Anterior cingulate cortex (tissue), 58 donors: ENCODE results near the gene PRIMA1.
"Not testable (repeated sequence)": the region's sequence is repeated elsewhere in the genome, so short reads cannot be mapped to it uniquely, and the experiment has no call there.

Experiments
- DNase-seq, 58 donors: peaks; one replicate each; lab custom pipeline; 2025; lab: John Stamatoyannopoulos, UW

PRIMA1 gene, protein sequence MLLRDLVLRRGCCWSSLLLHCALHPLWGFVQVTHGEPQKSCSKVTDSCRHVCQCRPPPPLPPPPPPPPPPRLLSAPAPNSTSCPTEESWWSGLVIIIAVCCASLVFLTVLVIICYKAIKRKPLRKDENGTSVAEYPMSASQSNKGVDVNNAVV

DNA sequence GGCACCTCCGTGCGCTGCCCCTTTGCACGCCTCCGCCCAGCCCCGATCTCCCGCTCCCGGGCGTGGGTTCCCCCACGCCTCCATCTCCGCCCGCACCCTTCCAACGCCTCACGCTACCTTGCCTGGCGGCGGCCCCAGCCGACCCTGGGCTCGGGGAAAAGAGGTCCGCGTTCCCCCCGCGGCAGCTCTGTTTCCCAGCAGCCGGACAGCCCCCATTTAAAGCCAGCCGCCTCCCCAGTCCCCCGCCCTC is at the start of gene PRIMA1:
Gene PRIMA1, minus strand, starts transcription at position 193 of the 250 bp plus-strand sequence. CDS start 767 bp downstream, outside the sequence.
- peak in 1 of 58 donors; percentile 45 for DNase-seq

DNA sequence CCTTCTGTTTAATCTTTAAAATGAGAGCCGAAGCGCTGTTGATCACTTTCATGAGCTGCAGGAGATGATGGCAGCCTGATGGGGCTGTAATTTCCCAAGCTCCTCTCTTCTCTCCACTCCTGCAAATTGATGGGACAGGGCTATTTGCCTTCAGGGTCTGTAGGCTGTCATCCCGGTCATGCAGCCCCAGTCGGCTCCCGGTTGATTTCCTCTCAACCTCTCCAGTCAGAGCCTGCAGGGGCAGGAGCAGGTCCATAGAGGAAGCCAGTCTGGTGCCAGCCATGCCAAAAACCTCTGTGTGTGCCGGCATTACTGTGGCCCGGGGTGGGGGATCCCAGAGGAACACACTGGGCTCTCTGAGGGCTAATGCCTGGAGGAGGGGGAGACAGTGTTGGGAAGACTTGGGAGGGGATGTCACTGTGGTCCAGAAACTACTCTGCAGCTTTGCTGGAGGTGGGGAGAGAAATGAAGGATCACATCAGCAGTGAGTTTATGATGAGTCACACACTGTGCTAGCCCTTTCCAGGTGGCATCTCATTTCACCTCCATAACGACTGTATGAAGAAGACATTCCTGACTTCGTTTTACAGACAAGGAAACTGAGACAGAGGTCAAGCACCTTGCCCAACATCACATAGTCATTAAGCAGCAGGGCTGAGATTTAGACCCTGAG is 46.5 kb upstream of the PRIMA1 start:
- DNase-seq = no peak

DNA sequence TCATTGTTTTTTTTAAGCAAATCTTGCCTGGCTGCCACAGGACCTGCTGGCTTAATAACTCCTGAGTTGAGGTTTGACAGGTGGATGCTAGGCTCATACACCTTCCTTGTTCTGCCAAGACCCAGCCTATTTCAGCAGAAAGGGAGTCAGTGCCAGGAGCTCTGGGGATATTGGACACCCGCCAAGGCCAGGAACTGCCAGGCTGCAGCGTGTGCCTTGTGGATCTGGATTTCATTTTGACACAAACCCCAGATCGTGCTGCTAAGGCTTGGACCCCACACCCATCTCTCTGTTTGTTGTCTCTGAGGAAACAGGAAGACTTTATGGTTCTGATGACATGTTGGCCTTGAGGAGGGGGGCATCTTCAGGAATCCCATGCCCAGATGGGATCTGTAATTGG is 44.4 kb upstream of the PRIMA1 start:
- DNase-seq = peak in 4 of 58 donors; percentile 2 to 43 (median 6)

DNA sequence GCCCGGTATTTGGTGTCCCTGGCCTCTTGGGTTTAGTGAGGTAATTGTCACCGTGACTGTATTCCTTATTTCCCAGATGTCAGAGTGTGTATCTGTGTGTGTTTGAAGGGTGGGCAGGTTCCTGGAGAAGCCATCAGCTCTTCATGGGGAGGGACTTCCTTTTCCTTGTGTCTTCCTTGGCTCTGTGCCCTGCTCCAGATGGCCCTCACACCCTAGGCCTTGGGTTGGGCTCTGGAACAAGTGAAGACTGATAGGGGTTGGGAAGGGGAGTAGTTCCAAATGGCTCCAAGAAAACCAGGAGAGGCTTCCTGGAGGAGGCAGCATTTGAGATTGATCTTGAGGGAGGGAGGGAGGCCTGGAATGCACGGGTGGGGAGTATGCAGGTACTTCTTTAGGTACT is 43.8 kb upstream of the PRIMA1 start:
- no peak for DNase-seq

DNA sequence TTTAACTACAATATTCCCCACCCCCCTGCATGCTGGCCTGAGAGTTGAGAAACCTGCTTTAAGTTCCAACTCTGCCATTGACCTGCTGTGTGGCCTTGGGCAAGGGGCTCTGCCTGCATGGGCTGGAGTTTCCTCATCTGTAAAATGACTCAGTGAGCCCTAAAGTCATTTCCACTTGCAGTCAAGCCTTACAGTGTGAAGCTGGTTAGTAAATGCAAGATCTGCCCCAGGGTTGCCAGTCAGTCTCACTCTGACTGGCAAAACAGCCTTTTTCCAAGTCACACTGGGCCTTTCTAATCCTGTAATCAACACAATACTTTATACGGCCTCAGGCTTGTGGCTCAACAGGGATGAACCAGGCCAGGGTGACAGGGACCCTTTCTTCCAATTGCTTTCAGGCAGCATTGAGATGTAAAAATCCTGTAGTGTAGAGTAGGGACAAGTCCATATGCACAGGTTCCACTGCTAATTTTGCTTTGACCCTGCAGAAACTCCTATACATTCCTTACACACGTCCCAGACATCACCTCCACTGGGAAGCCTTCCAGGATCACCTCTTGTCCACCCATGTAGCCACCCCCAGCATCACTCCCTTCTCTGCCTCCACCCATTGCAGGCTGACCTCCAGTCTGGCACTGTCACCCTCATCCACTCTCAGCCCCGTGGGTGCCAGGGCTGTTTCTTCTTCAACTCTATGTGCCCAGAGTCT is 42.6 kb upstream of the PRIMA1 start:
- DNase-seq = no peak

DNA sequence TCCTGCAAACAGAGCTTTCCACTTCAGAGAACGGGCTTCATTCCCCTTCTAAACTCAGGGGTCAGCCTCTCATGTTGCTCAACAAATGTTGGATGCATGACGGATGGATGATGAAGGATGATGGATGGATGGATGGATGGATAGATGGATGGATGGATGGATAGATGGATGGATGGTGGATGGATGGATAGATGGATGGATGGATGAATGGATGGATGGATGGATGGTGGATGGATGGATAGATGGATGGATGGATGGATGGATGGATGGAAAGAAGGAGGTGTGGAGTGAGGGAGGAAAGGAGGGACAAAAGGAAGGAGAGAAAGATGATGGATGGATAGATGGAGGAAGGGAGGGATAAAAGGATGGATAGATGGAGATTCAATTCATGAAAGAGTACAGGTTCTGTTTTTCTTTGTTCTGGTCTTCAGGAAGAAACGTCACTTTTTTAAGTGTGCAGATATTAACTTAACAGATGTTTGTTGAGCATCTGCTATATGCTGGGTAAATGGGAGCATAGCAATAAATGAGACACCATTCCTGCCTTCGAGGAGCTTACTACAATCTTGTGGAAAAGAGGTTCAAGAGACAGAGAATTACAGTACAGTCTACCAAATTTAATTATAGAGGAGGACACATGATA is 41.7 kb upstream of the PRIMA1 start:
- no peak for DNase-seq

DNA sequence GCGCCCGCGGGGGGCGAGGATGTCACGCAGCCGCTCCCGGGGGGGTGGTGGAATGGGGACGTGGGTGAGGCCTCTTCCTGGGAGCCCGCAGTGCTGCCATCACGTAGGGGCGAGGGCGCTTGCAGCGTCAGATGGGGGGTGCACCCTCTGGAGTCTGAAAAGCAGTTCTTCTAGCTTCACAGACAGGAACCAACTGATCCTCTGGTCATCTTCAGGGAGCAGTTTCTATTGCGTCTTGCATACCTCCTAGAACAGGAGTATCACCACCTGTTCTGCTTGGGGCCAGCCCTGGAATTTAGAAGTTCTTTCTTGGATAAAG is 36.9 kb upstream of the PRIMA1 start:
- no peak for DNase-seq

DNA sequence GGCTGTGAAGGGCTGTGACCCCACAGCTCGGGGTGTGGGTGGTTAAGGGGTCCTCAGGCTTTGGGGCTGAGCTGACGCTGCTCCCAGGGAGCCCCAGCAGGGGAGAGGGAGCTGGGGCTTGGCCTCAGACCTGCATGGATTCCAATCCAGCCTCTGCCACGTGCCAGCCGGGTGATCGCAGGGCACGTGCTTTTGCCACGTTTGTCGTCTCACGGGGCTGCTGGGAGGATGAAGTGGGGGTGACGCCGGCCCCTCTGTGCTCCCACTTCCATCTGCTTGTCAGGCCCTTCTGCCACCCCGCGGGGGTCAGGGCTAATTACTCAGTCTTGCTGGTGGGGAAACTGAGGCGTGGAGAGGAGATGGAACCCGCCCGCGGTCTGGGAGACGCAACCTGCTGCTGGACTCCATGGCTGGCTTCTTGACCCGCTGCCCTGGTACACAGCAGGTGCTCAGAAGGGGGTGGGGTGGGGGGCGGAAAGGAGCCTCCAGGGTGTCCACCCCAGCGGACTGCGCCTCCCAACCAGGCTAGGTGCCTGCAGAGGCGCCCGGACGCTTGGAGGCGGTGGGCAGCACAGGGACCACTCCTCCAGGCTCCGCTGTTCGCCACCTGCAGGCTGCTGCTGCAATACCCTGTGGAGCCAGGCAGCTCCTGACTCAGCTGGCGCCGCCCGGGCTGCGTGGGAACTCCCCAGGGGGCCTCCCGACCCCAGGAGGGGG is 36.4 kb upstream of the PRIMA1 start:
- no peak for DNase-seq

DNA sequence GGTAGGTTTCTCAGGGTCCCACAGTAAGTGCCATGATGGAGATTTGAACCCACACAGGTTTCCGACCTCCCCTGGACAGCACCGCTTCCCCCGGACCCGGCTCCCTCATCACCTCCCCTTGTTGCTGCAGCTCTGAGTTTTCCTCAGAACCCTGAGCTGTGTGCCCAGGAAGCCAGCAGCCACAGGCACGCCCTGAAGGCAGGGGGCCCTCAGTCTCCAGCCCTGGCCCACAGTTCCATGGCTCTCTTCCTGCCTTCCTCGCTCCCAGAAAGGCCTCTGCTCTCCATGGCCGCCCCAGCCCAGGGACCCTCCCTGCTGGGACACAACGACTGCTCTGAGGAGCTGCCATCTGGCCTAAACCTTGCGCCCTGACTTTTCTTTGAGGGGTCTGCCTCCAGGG is 35.8 kb upstream of the PRIMA1 start:
- no peak for DNase-seq

DNA sequence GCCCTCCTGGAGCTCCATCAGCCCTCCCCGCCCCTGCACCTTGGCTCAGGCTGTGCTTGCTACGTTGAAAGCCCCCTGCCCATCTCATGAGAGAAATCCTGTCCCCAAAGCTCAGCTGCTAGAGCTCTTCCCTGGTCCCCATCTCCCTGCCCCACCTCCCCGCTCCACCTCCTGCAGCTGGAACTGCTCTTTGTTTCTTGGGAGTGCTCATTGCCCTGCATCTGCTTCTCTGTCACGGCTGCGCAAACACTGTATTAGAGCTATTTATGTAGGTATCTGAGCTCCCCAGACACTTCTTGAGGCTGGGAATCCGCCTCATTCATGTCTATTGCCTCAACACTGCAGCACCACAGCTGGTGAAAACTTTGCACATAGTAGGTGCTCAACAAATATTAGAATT is 32.8 kb upstream of the PRIMA1 start:
- no peak for DNase-seq

DNA sequence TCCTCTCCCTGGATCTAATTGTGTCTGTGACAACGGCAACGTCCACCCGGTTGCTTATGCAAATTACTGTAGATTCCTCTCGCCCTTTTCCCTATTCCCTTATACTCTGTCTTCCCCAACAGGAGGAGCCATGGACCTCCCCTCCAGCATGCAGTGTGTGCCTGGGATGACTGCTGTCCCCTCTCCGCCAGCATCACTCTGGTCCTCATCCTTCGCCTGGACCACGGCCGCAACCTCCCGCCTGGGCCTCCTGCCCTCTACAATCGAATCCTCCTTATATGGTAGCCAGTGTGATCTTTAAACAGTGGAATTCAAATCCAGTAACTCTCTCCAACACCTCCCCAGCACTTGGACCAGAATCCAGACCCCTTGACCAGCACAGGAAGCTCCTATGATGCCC is 30.6 kb upstream of the PRIMA1 start:
- DNase-seq = no peak

DNA sequence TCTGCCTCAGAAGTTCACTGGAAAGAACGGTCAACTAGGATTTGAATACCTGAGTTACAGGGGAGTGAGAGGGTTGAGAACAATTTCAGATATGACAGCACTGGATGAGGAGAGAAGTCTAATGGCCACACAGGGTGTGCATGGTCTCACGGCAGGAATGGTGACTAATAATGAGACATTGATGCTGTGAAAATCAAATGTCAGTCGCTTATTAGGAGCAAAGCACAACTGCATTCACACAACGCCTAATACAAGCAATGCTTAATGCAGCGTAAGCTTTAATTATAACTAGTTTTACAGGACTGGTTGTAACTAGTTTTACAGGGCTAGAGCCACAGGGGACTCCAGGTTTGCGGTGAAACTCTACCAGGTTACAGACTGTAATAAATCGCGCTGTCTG is 23.4 kb upstream of the PRIMA1 start:
- no peak for DNase-seq

DNA sequence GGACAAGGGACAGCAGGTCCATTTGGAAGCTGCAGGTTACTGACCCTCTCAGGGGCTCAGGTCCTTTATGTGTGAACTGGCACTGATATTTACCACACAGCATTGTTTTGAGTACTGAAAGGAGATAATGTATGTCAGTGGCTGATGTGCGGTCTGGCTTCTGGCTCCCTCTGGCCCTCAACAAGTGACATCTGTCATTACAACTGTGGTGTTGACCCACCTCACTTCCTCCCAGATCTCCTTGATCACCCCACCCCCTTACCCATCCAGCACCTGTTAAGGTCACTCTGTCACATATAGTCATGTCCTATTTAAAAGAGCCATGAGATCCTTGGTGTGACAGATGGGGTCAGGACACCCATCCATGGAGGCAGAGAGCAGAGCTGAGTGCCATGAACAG is 22.7 kb upstream of the PRIMA1 start:
- no peak for DNase-seq

DNA sequence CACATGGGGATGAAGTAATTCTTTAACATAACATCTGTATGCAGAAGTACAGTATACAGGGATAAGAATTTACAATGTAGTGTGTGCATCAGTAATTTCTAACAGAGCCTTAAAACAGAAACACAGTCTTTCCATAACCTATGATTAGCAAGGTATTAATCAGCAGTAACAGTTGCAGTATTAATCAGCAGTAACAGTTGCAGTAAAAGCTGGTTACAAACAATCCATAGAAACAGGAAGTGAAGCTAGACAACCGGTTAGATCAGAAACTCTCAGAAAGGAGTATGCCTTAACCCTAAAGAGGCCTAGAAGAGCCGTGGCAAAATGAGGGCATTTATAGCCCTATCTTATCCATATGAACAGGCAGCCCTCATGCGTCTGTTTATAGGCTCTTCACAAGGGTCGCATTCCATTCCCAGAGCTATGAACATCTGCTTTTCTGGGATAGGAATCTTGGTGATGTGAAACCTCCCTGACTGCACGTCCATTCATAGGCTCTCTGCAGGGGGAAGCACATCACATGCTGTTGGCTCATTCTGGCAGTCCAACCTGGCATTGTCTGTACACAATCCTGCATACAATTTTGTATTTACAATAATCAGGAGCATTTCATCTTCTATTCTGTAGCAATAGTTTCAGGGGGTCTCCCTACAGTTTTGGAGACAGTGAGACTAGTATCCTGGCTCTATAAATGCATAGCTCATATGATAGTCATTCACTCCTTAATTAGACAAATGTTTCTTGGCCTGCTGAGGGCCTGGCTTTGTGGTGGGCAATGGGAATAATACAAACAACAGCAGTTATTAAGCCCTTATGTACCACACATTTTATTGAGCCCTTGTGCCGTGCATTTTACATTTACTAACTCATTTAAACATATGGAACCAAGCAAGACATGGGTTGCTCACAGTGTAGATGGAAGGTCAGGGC is 21.5 kb upstream of the PRIMA1 start:
- DNase-seq = not testable (repeated sequence)

DNA sequence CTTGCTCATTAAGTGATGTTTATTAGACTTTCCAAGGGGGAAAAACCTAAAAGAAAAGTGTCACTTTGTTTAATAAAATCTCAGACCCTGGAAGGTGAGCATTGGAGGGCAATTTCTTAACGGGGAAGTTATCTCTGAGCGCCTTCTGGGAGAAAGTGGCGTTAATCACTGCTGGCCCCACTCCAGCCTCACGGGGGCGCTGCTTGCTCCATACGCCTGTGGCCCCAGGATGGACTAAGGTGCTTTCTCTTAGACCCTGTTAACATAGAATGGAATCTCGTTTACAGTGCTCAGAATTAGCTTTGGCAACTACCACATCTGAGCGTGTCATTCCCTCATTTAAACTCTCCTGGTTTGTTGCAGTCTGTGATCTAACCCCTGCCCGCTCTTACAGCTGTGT is 16.4 kb upstream of the PRIMA1 start:
- DNase-seq = no peak

DNA sequence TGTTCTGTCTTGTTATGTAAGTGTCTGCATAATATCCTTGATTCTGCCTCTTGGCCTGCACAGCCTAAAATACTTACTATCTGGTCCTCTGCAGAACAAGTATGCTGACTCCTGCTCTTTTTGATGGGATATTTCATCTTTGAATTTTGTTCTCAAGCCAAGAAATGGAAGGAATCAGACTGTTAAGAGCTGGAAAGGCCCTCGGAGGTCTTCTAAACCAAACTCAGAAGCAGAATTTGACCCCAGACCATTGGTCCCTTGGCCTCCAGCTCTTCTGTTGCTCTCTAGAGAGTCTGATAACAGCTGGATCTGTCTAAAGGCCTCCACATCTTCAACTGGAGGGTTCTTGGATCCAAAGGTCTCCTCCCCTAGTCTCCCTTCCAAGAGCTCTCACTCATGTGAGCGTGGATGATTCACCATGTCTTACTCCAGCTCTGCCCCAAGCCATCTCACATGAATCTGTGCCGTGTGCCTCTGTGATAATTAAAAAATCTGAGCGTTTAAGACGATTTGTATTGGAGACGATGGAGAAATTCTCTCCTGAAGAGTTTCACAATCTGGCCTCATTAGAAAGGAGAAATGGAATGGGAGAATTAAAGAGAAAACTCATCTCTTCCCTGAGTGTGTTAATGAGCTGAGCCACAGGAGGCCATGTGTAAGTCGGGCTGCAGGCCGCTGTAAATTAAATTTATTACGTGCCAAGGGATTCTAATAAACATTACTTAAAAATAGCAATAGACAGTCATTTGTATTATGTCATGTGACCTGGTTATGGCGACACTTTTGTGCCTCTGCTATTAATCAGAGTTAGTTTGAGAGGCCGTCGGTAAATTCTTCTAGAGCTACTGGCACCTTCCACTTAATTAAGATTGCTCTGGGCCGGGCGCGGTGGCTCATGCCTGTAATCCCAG is 15.4 kb upstream of the PRIMA1 start:
- no peak for DNase-seq

DNA sequence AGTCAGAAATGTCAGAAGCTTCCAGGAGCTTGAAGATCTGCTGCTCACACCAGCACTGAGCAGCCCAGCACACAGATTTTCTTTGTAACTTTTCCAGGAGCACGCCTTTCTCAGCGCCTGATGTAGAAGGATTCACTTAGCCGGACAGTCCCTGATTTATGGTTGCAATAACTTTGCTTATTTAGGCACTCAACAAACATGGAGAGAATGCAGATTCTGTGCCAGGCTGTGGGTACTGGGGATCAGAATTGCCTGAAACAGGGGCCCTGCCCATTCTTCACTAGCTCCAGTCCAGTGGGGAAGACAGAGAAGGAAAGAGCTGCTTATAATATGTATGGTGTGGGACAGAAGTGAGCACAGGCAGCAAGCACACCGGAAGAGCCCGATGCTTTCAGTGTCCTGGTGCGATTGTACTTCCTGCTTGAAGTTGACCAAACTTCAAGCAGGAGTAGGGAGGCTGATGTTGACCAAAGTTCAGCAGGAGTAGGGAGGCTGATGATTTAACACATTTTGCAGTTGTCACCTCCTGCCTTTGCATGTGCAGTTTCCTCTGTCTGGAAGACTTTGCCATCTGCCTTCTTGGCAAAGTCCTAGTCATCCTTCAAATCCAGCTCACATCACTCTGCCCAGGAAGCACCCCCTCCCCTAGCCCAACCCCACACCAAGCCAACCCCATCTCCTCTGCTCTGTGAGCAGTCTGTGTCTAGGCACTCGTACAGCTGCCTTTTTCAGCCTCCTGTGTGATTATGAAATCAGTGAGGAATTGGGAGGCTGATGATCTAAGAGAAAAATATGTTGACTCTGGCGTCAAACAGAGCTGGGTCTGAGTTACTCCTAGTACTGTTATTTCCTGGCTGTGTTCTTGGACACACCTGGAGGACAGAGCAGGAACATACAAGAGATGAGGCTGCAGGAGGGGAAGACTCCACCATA is 12.0 kb upstream of the PRIMA1 start:
- no peak for DNase-seq

DNA sequence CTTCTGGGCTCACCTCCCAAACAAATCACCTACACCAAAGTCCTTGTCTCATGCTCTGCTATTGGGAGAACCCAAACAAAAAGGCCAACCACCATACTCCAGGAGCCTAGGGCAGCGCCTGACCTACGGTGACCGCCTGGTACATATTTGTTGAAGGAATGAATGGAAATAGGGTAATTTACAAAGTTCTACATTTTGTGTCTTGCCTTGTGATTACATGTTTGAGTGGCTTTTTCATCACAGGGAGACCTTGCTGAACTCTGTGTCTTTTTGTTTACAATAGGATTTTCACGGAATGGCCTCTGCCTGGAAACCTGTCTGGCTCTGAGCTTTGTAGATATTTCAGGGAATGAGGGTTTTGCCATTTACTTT is 11.3 kb upstream of the PRIMA1 start:
- no peak for DNase-seq
